HG03575 (cell line): ENCODE results near the gene BBS5.
"Not testable (repeated sequence)": the region's sequence is repeated elsewhere in the genome, so short reads cannot be mapped to it uniquely, and the experiment has no call there.

Source experiments
- ATAC-seq: cut with Tn5 transposase; IDR thresholded peaks from one replicate; pipeline ENCODE4 v1.9.1; 2021; ENCODE audit not compliant: unreplicated experiment, insufficient number of reproducible peaks, low FRiP score; ENCODE audit errors: extremely low read depth

The BBS5 gene

DNA sequence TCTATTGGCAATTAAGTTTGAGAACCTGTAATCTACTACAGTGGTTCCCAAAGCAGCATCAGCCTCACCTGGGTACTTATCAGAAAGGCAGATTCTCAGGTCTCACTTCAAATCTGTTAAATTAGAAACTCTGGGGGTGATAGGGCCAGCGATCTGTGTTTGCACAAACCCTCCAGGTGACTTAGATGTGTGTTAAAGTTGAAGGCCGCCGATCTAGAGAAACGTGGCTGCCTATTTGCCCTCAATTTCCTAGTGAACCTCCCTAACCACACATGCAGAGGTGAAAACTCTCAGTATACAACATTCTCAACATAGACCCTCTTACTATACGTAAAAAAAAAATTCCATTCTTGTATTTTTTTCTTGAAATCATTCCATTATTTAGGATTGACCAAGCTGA, 44.4 kb downstream of the BBS5 start:
- no peak for ATAC-seq

- no peak for ATAC-seq
Observed at GRCh38 chr2:169525434-169525833, 46.1 kb downstream of the BBS5 start.

DNA sequence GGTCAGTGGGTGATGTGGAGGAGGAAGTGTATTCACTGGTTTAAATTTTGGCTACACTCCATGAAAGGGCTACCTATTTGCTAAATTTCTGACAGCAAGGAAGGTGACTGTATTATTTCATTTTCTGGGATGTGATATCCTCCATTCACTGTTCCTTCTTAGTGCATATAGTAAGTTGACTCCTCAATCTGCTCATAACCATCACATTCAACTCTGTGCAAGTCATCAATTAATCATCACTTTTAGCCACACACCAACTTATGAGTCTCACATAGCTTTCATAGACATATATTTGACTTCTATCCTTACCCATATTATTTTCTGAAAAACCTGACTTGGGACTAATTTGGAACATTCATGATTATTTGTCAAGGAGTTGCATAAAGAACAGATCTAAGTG, 47.2 kb downstream of the BBS5 start:
- no peak for ATAC-seq

DNA sequence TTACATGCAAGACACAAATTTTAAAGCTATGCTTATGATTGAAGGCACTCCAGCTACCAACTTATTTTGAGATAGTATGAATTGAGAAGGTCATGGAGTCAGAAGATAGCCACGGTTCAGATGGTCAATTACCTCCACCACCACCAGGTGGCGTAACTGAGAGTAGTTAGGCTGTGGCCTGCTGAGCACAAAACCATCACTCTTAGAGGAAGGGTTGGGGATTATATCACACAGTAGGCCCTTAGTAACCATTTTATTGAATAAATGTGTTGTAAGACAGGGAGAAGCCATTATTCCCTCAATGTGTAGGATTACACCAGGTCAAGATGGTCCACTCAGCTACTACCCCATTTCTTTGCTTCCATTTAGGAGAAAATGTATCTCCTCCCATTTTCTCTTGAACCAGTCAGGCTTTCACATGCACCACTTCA, 49.0 kb downstream of the BBS5 start:
- peak; percentile 70 for ATAC-seq

DNA sequence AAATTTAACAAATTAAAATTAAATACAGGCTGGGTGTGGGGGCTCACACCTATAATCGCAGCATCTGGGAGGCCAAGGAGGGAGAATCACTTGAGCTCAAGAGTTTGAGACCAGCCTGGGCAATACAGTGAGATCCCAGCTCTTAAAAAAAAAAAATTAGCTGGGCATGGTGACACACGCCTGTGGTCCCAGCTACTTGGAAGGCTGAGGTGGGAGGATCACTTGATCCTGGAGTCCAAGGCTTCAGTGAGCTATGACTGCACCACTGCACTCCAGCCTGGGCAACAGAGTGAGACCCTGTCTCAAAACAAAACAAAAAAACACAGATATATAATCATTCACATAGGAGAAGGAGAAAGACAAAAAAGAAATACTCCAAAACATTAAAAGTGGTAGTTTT, 60.2 kb downstream of the BBS5 start:
- not testable (repeated sequence) for ATAC-seq

GRCh38 chr2:169540146-169540545, 60.9 kb downstream of the BBS5 start:
- no peak for ATAC-seq

- ATAC-seq = no peak
Observed at GRCh38 chr2:169542433-169542832, 63.1 kb downstream of the BBS5 start.

GRCh38 chr2:169546756-169547155, 67.5 kb downstream of the BBS5 start:
- ATAC-seq = no peak
